ENCODE results near the gene PPFIA1. TPM values are rescaled to one million over a fixed set of nuclear protein-coding genes. Genes with fewer than 3 reads are reported as not detected.

Gene PPFIA1
- total and polyA plus RNA-seq, 2 of the 13 experiments (the other 11 are each of a cell fraction or from before 2014, with no cell fraction given) = 29.9 to 45.2 TPM

GRCh38 chr11:70315716-70316115 lies 45.2 kb downstream of the PPFIA1 start:
- Histone ChIP-seq H3K36me3 (replicated peaks in 1 of 2; ENCODE audit: control insufficient read depth in 1 of 2, insufficient read depth in 2 of 2, low read length in 2 of 2) (peaks cover 10 to 28% of the 10 kb centered on the region in 2 experiments; a peak in 4 of 5 replicates), H3K4me3 (replicated peaks in 1 of 3; ENCODE audit: insufficient read depth in 1 of 3, low read depth in 2 of 3, low read length in 3 of 3) (no peak overlapping the region), H3K27me3 (ENCODE audit: control insufficient read depth in 1 of 2, insufficient read depth in 2 of 2, low read length in 2 of 2) (no peaks in the 10 kb centered on the region), H3K27ac (ENCODE audit: extremely low read length, insufficient read depth, low read length) (no peak overlapping the region), H3K4me1 (ENCODE audit: insufficient read depth, low read length) (peaks cover 18% of the 10 kb centered on the region), H4K20me1 (ENCODE audit: insufficient read depth, low read length) (no peaks in the 10 kb centered on the region; the same call in 1 of the 2 replicates), H3K9ac (ENCODE audit: insufficient read depth, low read depth, low read length) (no peak overlapping the region), H3K9me3 (ENCODE audit: low read length) (no peaks in the 10 kb centered on the region), H2AFZ (ENCODE audit: low read length) (no peak overlapping the region), H3K4me2 (ENCODE audit: low read depth, low read length) (no peak overlapping the region), H3K79me2 (ENCODE audit: insufficient read depth, low read length) (peaks cover 2% of the 10 kb centered on the region)
- DNase-seq (ENCODE audit: low spot score) (no peak), FAIRE-seq (no peak), ATAC-seq (no peak)
- WGBS (ENCODE audit: low lambda C conversion rate) = 97% methylated on average over 4 of the region's 4 CpGs
- ChIA-PET CTCF (ENCODE audit: low intra/inter-chr PET ratio, low total read pairs) (no interaction called here), POLR2A (no interaction called here)
- in situ Hi-C loops (cut with HindIII; ENCODE audit: extremely low pct_ligation_motif_present, low pct_unique_long_range_greater_than_20kb) (no loop called here), intact Hi-C loops (cut with micrococcal nuclease; ENCODE audit: unreplicated experiment) (no loop called here)
- no TSS peak for BruUV-seq (replicated peaks)
- TF ChIP-seq ZNF18 (CRISPR knock-in tag; IDR thresholded peaks at IDR 0.05; ENCODE audit: insufficient replicate concordance) (no peak), EEA1 (CRISPR knock-in tag; IDR thresholded peaks at IDR 0.05; ENCODE audit: borderline replicate concordance) (no peak), ZNF282 (IDR thresholded peaks at IDR 0.05; ENCODE audit: partially characterized antibody) (no peak), KDM5A (IDR thresholded peaks at IDR 0.05; ENCODE audit: borderline replicate concordance, low read length) (no peak), IKZF4 (CRISPR knock-in tag; IDR thresholded peaks at IDR 0.05; ENCODE audit: borderline replicate concordance, low read depth, not compliant biosample characterization) (no peak), NBN (conservative IDR thresholded peaks at IDR 0.05) (no peak), HNF1B (CRISPR knock-in tag; IDR thresholded peaks at IDR 0.05) (no peak), ZNF83 (CRISPR knock-in tag; IDR thresholded peaks at IDR 0.05; ENCODE audit: borderline replicate concordance) (no peak), ATAD3A (CRISPR knock-in tag; IDR thresholded peaks at IDR 0.05) (no peak), NR2C2 (CRISPR knock-in tag; IDR thresholded peaks at IDR 0.05; ENCODE audit: borderline replicate concordance) (no peak), NCOR1 (IDR thresholded peaks at IDR 0.05; ENCODE audit: borderline replicate concordance, low read length) (no peak), ZNF430 (CRISPR knock-in tag; IDR thresholded peaks at IDR 0.05) (no peak), ZNF12 (CRISPR knock-in tag; IDR thresholded peaks at IDR 0.05) (no peak), ONECUT2 (CRISPR knock-in tag; IDR thresholded peaks at IDR 0.05) (no peak)

All from HepG2 (cell line).